ENCODE data around the gene NOTCH2. TPM values are rescaled to one million over a fixed set of nuclear protein-coding genes. Genes with fewer than 3 reads are reported as not detected.

Gene NOTCH2
- total and polyA plus RNA-seq, 10 of the 15 experiments (the other 5 are each of a cell fraction or from before 2014, with no cell fraction given) = 0.02 to 2.0 (median 0.62) TPM; not detected in 1

DNA sequence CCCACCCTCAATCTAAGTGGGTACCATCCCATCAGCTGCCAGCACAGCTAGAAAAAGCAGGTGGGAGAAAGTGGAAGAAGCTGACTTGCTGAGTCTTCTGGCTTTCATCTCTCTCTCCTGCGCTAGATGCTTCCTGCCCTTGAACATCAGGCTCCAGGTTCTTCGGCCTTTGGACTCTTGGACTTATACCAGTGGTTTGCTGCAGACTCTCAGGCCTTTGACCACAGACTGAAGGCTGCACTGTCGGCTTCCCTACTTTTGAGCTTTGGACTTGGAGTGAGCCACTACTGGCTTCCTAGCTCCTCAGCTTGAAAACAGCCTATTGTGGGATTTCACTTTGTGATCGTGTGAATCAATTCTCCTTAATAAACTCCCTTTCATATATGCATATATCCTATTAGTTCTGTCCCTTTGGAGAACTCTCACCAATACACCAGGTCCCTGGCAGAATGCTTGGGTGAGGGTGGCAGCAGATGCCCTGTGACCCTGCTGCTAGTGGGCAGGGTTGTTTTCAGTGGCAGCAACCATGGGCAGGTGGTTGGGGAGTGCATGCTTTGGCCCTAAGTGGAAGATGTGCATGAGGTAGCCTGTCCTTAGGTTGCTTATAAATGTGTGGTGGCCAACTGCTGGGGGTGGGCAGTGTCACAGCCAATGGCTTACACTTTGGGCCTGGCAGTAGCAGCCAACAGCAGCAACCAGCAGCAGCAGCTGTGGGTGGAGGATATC, 162.4 kb downstream of the NOTCH2 start (continued):
- TF ChIP-seq, protein P1, sequence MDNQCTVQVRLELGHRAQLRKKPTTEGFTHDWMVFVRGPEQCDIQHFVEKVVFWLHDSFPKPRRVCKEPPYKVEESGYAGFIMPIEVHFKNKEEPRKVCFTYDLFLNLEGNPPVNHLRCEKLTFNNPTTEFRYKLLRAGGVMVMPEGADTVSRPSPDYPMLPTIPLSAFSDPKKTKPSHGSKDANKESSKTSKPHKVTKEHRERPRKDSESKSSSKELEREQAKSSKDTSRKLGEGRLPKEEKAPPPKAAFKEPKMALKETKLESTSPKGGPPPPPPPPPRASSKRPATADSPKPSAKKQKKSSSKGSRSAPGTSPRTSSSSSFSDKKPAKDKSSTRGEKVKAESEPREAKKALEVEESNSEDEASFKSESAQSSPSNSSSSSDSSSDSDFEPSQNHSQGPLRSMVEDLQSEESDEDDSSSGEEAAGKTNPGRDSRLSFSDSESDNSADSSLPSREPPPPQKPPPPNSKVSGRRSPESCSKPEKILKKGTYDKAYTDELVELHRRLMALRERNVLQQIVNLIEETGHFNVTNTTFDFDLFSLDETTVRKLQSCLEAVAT (IDR thresholded peaks at IDR 0.05) = no peak
- TF ChIP-seq, protein P2, sequence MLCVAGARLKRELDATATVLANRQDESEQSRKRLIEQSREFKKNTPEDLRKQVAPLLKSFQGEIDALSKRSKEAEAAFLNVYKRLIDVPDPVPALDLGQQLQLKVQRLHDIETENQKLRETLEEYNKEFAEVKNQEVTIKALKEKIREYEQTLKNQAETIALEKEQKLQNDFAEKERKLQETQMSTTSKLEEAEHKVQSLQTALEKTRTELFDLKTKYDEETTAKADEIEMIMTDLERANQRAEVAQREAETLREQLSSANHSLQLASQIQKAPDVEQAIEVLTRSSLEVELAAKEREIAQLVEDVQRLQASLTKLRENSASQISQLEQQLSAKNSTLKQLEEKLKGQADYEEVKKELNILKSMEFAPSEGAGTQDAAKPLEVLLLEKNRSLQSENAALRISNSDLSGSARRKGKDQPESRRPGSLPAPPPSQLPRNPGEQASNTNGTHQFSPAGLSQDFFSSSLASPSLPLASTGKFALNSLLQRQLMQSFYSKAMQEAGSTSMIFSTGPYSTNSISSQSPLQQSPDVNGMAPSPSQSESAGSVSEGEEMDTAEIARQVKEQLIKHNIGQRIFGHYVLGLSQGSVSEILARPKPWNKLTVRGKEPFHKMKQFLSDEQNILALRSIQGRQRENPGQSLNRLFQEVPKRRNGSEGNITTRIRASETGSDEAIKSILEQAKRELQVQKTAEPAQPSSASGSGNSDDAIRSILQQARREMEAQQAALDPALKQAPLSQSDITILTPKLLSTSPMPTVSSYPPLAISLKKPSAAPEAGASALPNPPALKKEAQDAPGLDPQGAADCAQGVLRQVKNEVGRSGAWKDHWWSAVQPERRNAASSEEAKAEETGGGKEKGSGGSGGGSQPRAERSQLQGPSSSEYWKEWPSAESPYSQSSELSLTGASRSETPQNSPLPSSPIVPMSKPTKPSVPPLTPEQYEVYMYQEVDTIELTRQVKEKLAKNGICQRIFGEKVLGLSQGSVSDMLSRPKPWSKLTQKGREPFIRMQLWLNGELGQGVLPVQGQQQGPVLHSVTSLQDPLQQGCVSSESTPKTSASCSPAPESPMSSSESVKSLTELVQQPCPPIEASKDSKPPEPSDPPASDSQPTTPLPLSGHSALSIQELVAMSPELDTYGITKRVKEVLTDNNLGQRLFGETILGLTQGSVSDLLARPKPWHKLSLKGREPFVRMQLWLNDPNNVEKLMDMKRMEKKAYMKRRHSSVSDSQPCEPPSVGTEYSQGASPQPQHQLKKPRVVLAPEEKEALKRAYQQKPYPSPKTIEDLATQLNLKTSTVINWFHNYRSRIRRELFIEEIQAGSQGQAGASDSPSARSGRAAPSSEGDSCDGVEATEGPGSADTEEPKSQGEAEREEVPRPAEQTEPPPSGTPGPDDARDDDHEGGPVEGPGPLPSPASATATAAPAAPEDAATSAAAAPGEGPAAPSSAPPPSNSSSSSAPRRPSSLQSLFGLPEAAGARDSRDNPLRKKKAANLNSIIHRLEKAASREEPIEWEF (IDR thresholded peaks at IDR 0.05; ENCODE audit: insufficient replicate concordance, low read depth, low read length) = no peak
- no peak for TF ChIP-seq HCFC1 (IDR thresholded peaks at IDR 0.05; ENCODE audit: low read length)
- no peak for TF ChIP-seq SMAD5 (IDR thresholded peaks at IDR 0.05; ENCODE audit: low read depth)
- TF ChIP-seq WRNIP1 (IDR thresholded peaks at IDR 0.05; ENCODE audit: borderline replicate concordance, low read depth, low read length) = no peak
- TF ChIP-seq ZNF217 (IDR thresholded peaks at IDR 0.05) = no peak
- TF ChIP-seq, protein P3, sequence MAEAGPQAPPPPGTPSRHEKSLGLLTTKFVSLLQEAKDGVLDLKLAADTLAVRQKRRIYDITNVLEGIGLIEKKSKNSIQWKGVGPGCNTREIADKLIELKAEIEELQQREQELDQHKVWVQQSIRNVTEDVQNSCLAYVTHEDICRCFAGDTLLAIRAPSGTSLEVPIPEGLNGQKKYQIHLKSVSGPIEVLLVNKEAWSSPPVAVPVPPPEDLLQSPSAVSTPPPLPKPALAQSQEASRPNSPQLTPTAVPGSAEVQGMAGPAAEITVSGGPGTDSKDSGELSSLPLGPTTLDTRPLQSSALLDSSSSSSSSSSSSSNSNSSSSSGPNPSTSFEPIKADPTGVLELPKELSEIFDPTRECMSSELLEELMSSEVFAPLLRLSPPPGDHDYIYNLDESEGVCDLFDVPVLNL (IDR thresholded peaks at IDR 0.05; ENCODE audit: low read depth, low read length) = no peak

All from GM12878 (cell line).